HCT116 (cell line): ENCODE measurements around the gene STYXL1. TPM values are rescaled to one million over a fixed set of nuclear protein-coding genes. Genes with fewer than 3 reads are reported as not detected.

Experiments used
- ATAC-seq: fragments of 200-7000 bp; cut with Tn5 transposase; 2 replicates; pipeline ENCODE4 v1.9.1; 2020; ENCODE audit warnings: mild to moderate bottlenecking, moderate library complexity
- BruUV-seq: library from RNA; stranded (reverse); fragments of 400-500 nt; replicated peaks from 2 replicates; lab custom pipeline; 2021; lab: Mats Ljungman, UMichigan
- CTCF ChIA-PET: fragments of 300-600 bp; sonication (Branson Sonifier 250); formaldehyde crosslinking; loops from one replicate; lab custom pipeline; 2021; ENCODE audit warnings: antibody characterized with exemption; lab: Charles Lee
- POLR2A ChIA-PET: fragments of 300-600, 350-600 bp; sonication (Branson Sonifier 250); formaldehyde crosslinking; loops from one replicate; lab custom pipeline; 2021; ENCODE audit warnings: antibody characterized with exemption; lab: Charles Lee
- RAD21 ChIA-PET, 2 experiments: fragments of 300-600 bp; sonication (Branson Sonifier 250); formaldehyde crosslinking; loops; one replicate each; lab custom pipeline; 2023; ENCODE audit warnings: low total read pairs in 2 of 2; ENCODE audit not compliant: uncharacterized antibody in 2 of 2, unreplicated experiment in 2 of 2, low non-redundant PET in 1 of 2; lab: Charles Lee
- DNase-seq: peaks from one replicate; pipeline ENCODE4 v3.0.0-alpha.2; 2010; ENCODE audit warnings: low read depth, low spot score
- H2AFZ ChIP-seq: fragments of 200-600 bp; shearing (Covaris generic), sonication (generic); 2 replicates; pipeline ENCODE4 v1.6.1; 2017; ENCODE audit warnings: low read depth, mixed run types, mixed read lengths, antibody characterized with exemption, low read length; ENCODE audit not compliant: poor library complexity, severe bottlenecking
- H3K27ac ChIP-seq: 2 replicates; pipeline ENCODE4 v1.5.1; 2012; ENCODE audit warnings: low read depth, low read length
- H3K27me3 ChIP-seq: fragments of 200-600 bp; sonication (generic); 2 replicates; pipeline ENCODE4 v1.6.1; 2016; ENCODE audit warnings: mixed run types, low read length, mixed read lengths; ENCODE audit not compliant: insufficient read depth
- H3K36me3 ChIP-seq, 2 experiments: fragments of 200-500 bp in 1 of 2; fragments of 200-600 bp in 1 of 2; sonication (Bioruptor generic) in 1 of 2; sonication (generic) in 1 of 2; 2 replicates each; pipeline versions ENCODE4 v1.5.1 to v1.6.1; 2014 to 2016; ENCODE audit warnings: low read length in 2 of 2, inconsistent platforms in 1 of 2, mixed read lengths in 1 of 2, mixed run types in 1 of 2; ENCODE audit not compliant: insufficient read depth in 2 of 2, control insufficient read depth in 1 of 2
- H3K4me1 ChIP-seq, 2 experiments: fragments of 200-600 bp in 1 of 2; sonication (generic) in 1 of 2; 2 replicates each; pipeline versions ENCODE4 v1.5.1 to v1.6.1; 2012 to 2017; ENCODE audit warnings: low read length in 2 of 2, inconsistent platforms in 1 of 2, mild to moderate bottlenecking in 1 of 2, mixed read lengths in 1 of 2, mixed run types in 1 of 2, moderate library complexity in 1 of 2; ENCODE audit not compliant: insufficient read depth in 2 of 2, control insufficient read depth in 1 of 2
- H3K4me2 ChIP-seq: fragments of 200-600 bp; sonication (generic); 2 replicates; pipeline ENCODE4 v1.6.1; 2017; ENCODE audit warnings: mixed run types, low read length, mixed read lengths
- H3K4me3 ChIP-seq, 2 experiments: fragments of 200-600 bp in 1 of 2; sonication (generic) in 1 of 2; replicated peaks in 1 of 2; 2 replicates each; pipeline ENCODE4 v1.5.1; 2011 to 2016; ENCODE audit warnings: low read length in 2 of 2, control low read depth in 1 of 2, low read depth in 1 of 2, mild to moderate bottlenecking in 1 of 2, mixed read lengths in 1 of 2, mixed run types in 1 of 2
- H3K79me2 ChIP-seq: fragments of 200-600 bp; sonication (generic); 2 replicates; pipeline ENCODE4 v1.6.1; 2017; ENCODE audit warnings: mild to moderate bottlenecking, mixed run types, low read length, moderate library complexity, mixed read lengths; ENCODE audit not compliant: insufficient read depth
- H3K9ac ChIP-seq: fragments of 200-600 bp; sonication (generic); 2 replicates; pipeline ENCODE4 v1.6.1; 2016; ENCODE audit warnings: low read length, mixed read lengths
- H3K9me2 ChIP-seq: fragments of 200-600 bp; sonication (generic), shearing (Covaris generic); 2 replicates; pipeline ENCODE4 v1.6.1; 2017; ENCODE audit warnings: mixed run types, mild to moderate bottlenecking, moderate library complexity; ENCODE audit not compliant: insufficient read depth
- H3K9me3 ChIP-seq, 2 experiments: fragments of 200-500 bp in 1 of 2; fragments of 200-600 bp in 1 of 2; sonication (Bioruptor generic) in 1 of 2; sonication (generic) in 1 of 2; 2 replicates each; pipeline ENCODE4 v1.6.1; 2014 to 2017; ENCODE audit warnings: low read length in 2 of 2, mixed read lengths in 2 of 2, inconsistent platforms in 1 of 2, low read depth in 1 of 2, mild to moderate bottlenecking in 1 of 2, mixed run types in 1 of 2, moderate library complexity in 1 of 2; ENCODE audit not compliant: control insufficient read depth in 1 of 2, insufficient read depth in 1 of 2
- H4K20me1 ChIP-seq: fragments of 200-600 bp; sonication (generic), shearing (Covaris generic); 2 replicates; pipeline ENCODE4 v1.6.1; 2017; ENCODE audit warnings: mixed run types, mild to moderate bottlenecking, moderate library complexity; ENCODE audit not compliant: insufficient read depth
- CBX3 ChIP-seq: IDR thresholded peaks from 2 replicates; pipeline ENCODE4 v1.6.1; 2012; ENCODE audit warnings: low read depth
- CEBPB ChIP-seq: IDR thresholded peaks from 2 replicates; pipeline ENCODE4 v1.6.1; 2012; ENCODE audit warnings: low read depth
- EGR1 ChIP-seq: IDR thresholded peaks from 2 replicates; pipeline ENCODE4 v1.6.1; 2012; ENCODE audit warnings: low read depth
- ELF1 ChIP-seq: IDR thresholded peaks from 2 replicates; pipeline ENCODE4 v1.6.1; 2012; ENCODE audit warnings: low read depth, borderline replicate concordance
- FOSL1 ChIP-seq: IDR thresholded peaks from 2 replicates; pipeline ENCODE4 v1.6.1; 2012; ENCODE audit warnings: low read depth
- MAX ChIP-seq: IDR thresholded peaks from 2 replicates; pipeline ENCODE4 v1.6.1; 2012
- POLR2AphosphoS5 ChIP-seq: IDR thresholded peaks from 2 replicates; pipeline ENCODE4 v1.6.1; 2011; ENCODE audit warnings: mild to moderate bottlenecking, low read depth, low read length, moderate library complexity
- RAD21 ChIP-seq: IDR thresholded peaks from 2 replicates; pipeline ENCODE4 v1.6.1; 2012; ENCODE audit warnings: low read depth, mild to moderate bottlenecking
- SP1 ChIP-seq: IDR thresholded peaks from 2 replicates; pipeline ENCODE4 v1.6.1; 2012; ENCODE audit warnings: low read depth
- ZFX ChIP-seq: fragments of 450-650 bp; IDR thresholded peaks from 2 replicates; pipeline ENCODE4 v1.6.1; 2017
- ZNF274 ChIP-seq: fragments of 200-500 bp; sonication (Bioruptor generic); IDR thresholded peaks from 2 replicates; pipeline ENCODE4 v1.6.1; 2014; ENCODE audit warnings: mild to moderate bottlenecking, low read depth, low read length, inconsistent platforms
- intact Hi-C: fragments of 100-400 bp; cut with micrococcal nuclease; formaldehyde crosslinking; loops from 2 replicates; pipeline ENCODE4 v1.10.0; 2022
- total RNA-seq: library from RNA; stranded (reverse); gene quantifications from one replicate; pipeline ENCODE4 v1.2.1, GENCODE V29; 2021; ENCODE audit not compliant: unreplicated experiment
- TF ChIP-seq, protein P1 (sequence below): IDR thresholded peaks from 2 replicates; pipeline ENCODE4 v1.6.1; 2012

The STYXL1 gene
- total RNA-seq, 1 experiment from 2014 or later, result 32.5 TPM

GRCh38 chr7:76057813-76058145 lies 10.0 kb upstream of the STYXL1 start:
- Histone ChIP-seq H3K4me3 (no peak overlapping the region), H3K4me1 (no peaks in the 10 kb centered on the region), H3K9me3 (no peaks in the 10 kb centered on the region), H3K79me2 (peaks cover 56% of the 10 kb centered on the region), H3K27me3 (no peaks in the 10 kb centered on the region), H3K4me2 (no peak overlapping the region), H3K9me2 (no peaks in the 10 kb centered on the region), H3K27ac (no peak overlapping the region), H2AFZ (no peak overlapping the region), H3K36me3 (peaks cover 49 to 74% of the 10 kb centered on the region in 2 experiments), H3K9ac (no peak overlapping the region), H4K20me1 (no peaks in the 10 kb centered on the region)
- ChIA-PET CTCF (no interaction called here), RAD21 (no interaction called here), POLR2A (no interaction called here)
- TF ChIP-seq ZFX, result no peak
- TF ChIP-seq POLR2AphosphoS5, result no peak
- no peak for TF ChIP-seq CEBPB
- TF ChIP-seq MAX, result no peak
- TF ChIP-seq FOSL1, result no peak
- TF ChIP-seq ELF1, result no peak
- no peak for ATAC-seq
- BruUV-seq, result no TSS peak
- no peak for DNase-seq
- intact Hi-C loops, result no loop called here

GRCh38 chr7:76057103-76057812 lies 9.5 kb upstream of the STYXL1 start:
- Histone ChIP-seq H3K79me2 (peaks cover 61% of the 10 kb centered on the region), H3K36me3 (peaks cover 44 to 70% of the 10 kb centered on the region in 2 experiments)
- TF ChIP-seq CBX3 (no peak), ZFX (no peak), ELF1 (no peak), EGR1 (no peak), ZNF274 (no peak), SP1 (no peak), POLR2AphosphoS5 (no peak), RAD21 (no peak), FOSL1 (no peak)
- TF ChIP-seq, protein P1, sequence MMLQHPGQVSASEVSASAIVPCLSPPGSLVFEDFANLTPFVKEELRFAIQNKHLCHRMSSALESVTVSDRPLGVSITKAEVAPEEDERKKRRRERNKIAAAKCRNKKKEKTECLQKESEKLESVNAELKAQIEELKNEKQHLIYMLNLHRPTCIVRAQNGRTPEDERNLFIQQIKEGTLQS, result no peak
- TF ChIP-seq, all 23 proteins: peak for 0
- intact Hi-C loops, result no loop called here
- no peaks in the 10 kb centered on the region for H3K27me3 ChIP-seq
- no peaks in the 10 kb centered on the region for H3K9me2 ChIP-seq
- DNase-seq (no peak), ATAC-seq (no peak)
- no peak overlapping the region for H3K27ac ChIP-seq
- no peaks in the 10 kb centered on the region for H3K9me3 ChIP-seq
- RAD21 ChIA-PET, result no interaction called here
- POLR2A ChIA-PET, result no interaction called here
- BruUV-seq, result no TSS peak
- H3K9ac ChIP-seq, result no peak overlapping the region
- CTCF ChIA-PET, result no interaction called here
- no peak overlapping the region for H3K4me3 ChIP-seq
- H3K4me1 ChIP-seq, result no peaks in the 10 kb centered on the region
- no peak overlapping the region for H2AFZ ChIP-seq
- no peak overlapping the region for H3K4me2 ChIP-seq
- no peaks in the 10 kb centered on the region for H4K20me1 ChIP-seq
